GM12892 (cell line): ENCODE results near the gene CD302.

Experiments used
- POLR2A ChIP-seq: IDR thresholded peaks from 2 replicates; pipeline ENCODE4 v1.6.1; 2011; ENCODE audit warnings: low read depth, low read length, control low read depth
- POLR2AphosphoS5 ChIP-seq: IDR thresholded peaks from 2 replicates; pipeline ENCODE4 v1.6.1; 2011; ENCODE audit warnings: low read depth, low read length, control low read depth
- TAF1 ChIP-seq: IDR thresholded peaks from 2 replicates; pipeline ENCODE4 v1.6.1; 2011; ENCODE audit warnings: low read depth, mild to moderate bottlenecking, control low read depth, low read length, borderline replicate concordance

DNA sequence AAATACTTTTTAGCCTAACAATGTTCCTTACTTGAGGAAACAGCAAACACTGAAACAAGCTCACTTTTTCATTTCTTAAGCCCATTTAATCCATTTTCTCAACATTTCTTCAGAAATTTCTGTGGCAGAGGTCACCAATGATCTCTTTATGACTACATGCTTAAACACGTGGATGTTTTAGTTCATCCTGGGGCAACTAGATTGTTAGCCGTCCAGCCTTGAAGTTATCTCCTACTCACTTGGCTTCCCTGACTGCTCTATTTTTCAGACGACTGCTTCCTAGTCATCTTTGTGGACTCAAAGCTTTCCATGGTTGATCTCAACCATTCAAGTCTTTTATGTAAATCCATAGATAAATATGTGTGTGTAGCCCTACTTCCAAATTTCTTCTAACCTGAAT lies 24.1 kb downstream of the CD302 start:
- TF ChIP-seq POLR2AphosphoS5 (no peak), POLR2A (no peak), TAF1 (no peak)
